Gastrocnemius medialis (tissue), 4 donors: Measurements from ENCODE around the gene LENEP. TPM values are rescaled to one million over a fixed set of nuclear protein-coding genes. Genes with fewer than 3 reads are reported as not detected.
"Not testable (repeated sequence)": the region's sequence is repeated elsewhere in the genome, so short reads cannot be mapped to it uniquely, and the experiment has no call there.

ENCODE experiments used
- ATAC-seq, 2 donors: fragments of 150-250 bp; one replicate each; pipeline ENCODE4 v1.9.1; 2016
- DNase-seq, 2 donors: peaks; one replicate each; pipeline ENCODE4 v3.0.0-alpha.2; 2019
- H3K27ac ChIP-seq, 4 donors: fragments of 200-600 bp; sonication (generic); 1 replicate in 1 of 4; 2 replicates in 3 of 4; pipeline ENCODE4 v1.5.1; 2016 to 2018; ENCODE audit warnings: mild to moderate bottlenecking in 2 of 4, moderate library complexity in 1 of 4
- H3K27me3 ChIP-seq, 3 donors: fragments of 200-600 bp; sonication (generic) in 2 of 3; 1 replicate in 1 of 3; 2 replicates in 2 of 3; pipeline versions ENCODE4 v1.5.1 to v1.6.0; 2016 to 2019; ENCODE audit warnings: mild to moderate bottlenecking in 1 of 3, moderate library complexity in 1 of 3
- H3K36me3 ChIP-seq, 2 donors: fragments of 200-600 bp; sonication (generic) in 1 of 2; one replicate each; pipeline ENCODE4 v1.5.1; 2017 to 2018
- H3K4me1 ChIP-seq, 2 donors: fragments of 200-600 bp; sonication (generic) in 1 of 2; one replicate each; pipeline ENCODE4 v1.5.1; 2016 to 2017; ENCODE audit warnings: mild to moderate bottlenecking in 2 of 2
- H3K4me3 ChIP-seq, 4 donors: fragments of 200-600 bp; sonication (generic) in 3 of 4; 1 replicate in 1 of 4; 2 replicates in 3 of 4; pipeline ENCODE4 v1.5.1; 2016 to 2019; ENCODE audit warnings: mild to moderate bottlenecking in 2 of 4
- H3K9me3 ChIP-seq, 3 donors: fragments of 200-600 bp; sonication (generic) in 2 of 3; 1 replicate in 1 of 3; 2 replicates in 2 of 3; pipeline ENCODE4 v1.5.1; 2016 to 2019
- CTCF ChIP-seq, 5 experiments: fragments of 450-650 bp in 3 of 5; fragments of 200-600 bp in 2 of 5; sonication (generic) in 2 of 5; IDR thresholded peaks in 4 of 5; conservative IDR thresholded peaks in 1 of 5; 1 replicate in 4 of 5; 2 replicates in 1 of 5; pipeline ENCODE4 v1.5.1; 2016 to 2019; ENCODE audit warnings: antibody characterized with exemption in 5 of 5, mild to moderate bottlenecking in 3 of 5, moderate library complexity in 3 of 5
- POLR2A ChIP-seq, 2 donors: fragments of 450-650 bp; IDR thresholded peaks; one replicate each; pipeline ENCODE4 v1.6.1; 2017; ENCODE audit warnings: antibody characterized with exemption in 2 of 2, mild to moderate bottlenecking in 2 of 2, moderate library complexity in 2 of 2
- in situ Hi-C, 4 donors: fragments of 200-750 bp; cut with MboI; loops; one replicate each; pipeline versions ENCODE4 v1.15.0 to v1.8.0; 2017; ENCODE audit warnings: low sequenced_read_pairs in 4 of 4
- intact Hi-C: fragments of 100-400 bp; cut with DNase I; formaldehyde crosslinking; loops from one replicate; pipeline ENCODE4 v1.15.1; 2023; ENCODE audit warnings: low total_unique reads
- total RNA-seq, 4 donors: library from RNA; depleted of rRNA; stranded (reverse); fragments of >200 nt; gene quantifications; one replicate each; pipeline versions ENCODE4 v1.1.0 to v1.2.3, GENCODE V29; 2016

LENEP gene
- total RNA-seq, 4 donors from 2014 or later, result not detected

GRCh38 chr1:154994269-154994587, 842 bp downstream of the LENEP start:
- Histone ChIP-seq H3K27ac (no peak overlapping the region), H3K27me3 (no peaks in the 10 kb centered on the region), H3K9me3 (no peaks in the 10 kb centered on the region), H3K4me3 (no peak overlapping the region), H3K4me1 (peaks cover 5 to 11% of the 10 kb centered on the region in 2 donors), H3K36me3 (peaks cover 0 to 14% of the 10 kb centered on the region in 2 donors)
- DNase-seq (no peak), ATAC-seq (no peak)
- intact Hi-C loops (no loop called here), in situ Hi-C loops (no loop called here)
- no peak for TF ChIP-seq POLR2A (IDR thresholded peaks at IDR 0.05)
- no peak for TF ChIP-seq CTCF (IDR thresholded peaks at IDR 0.05 in 4 of 5, conservative IDR thresholded peaks at IDR 0.05 in 1 of 5)

- DNase-seq (no peak), ATAC-seq (no peak)
- in situ Hi-C loops (no loop called here), intact Hi-C loops (no loop called here)
- H3K4me1 ChIP-seq, result peaks cover 7 to 15% of the 10 kb centered on the region in 2 donors
- no peak overlapping the region for H3K27ac ChIP-seq
- H3K4me3 ChIP-seq, result no peak overlapping the region
- TF ChIP-seq CTCF (IDR thresholded peaks at IDR 0.05 in 4 of 5, conservative IDR thresholded peaks at IDR 0.05 in 1 of 5) (no peak), POLR2A (IDR thresholded peaks at IDR 0.05) (no peak)
- peaks cover 0 to 10% of the 10 kb centered on the region in 2 donors for H3K36me3 ChIP-seq
- H3K27me3 ChIP-seq, result no peaks in the 10 kb centered on the region
- H3K9me3 ChIP-seq, result no peaks in the 10 kb centered on the region
These were observed 1.2 kb downstream of the LENEP start for GRCh38 chr1:154994591-154994990.

- H3K36me3 ChIP-seq, H3K27me3 ChIP-seq, H3K27ac ChIP-seq, intact Hi-C loops, H3K9me3 ChIP-seq, H3K4me3 ChIP-seq, DNase-seq: not testable (repeated sequence)
- peak in 3 of 5 experiments; percentile 24 to 47 (median 32) for TF ChIP-seq CTCF (IDR thresholded peaks at IDR 0.05 in 4 of 5, conservative IDR thresholded peaks at IDR 0.05 in 1 of 5)
- in situ Hi-C loops, result loop anchor here in 1 of 4 donors (5.0 kb wide), 1 partner anchor 33 kb away; the partner anchor contains the start of gene PYGO2
- ATAC-seq, result peak in 1 of 2 donors; percentile 21
- H3K4me1 ChIP-seq, result peaks cover 13 to 23% of the 10 kb centered on the region in 2 donors
These were observed 2.1 kb downstream of the LENEP start for GRCh38 chr1:154995301-154995983.

- intact Hi-C loops, result no loop called here
These were observed 3.7 kb downstream of the LENEP start for GRCh38 chr1:154996966-154997701.

More at GRCh38 chr1:154996966-154997701, 3.7 kb downstream of the LENEP start:
- no peak for ATAC-seq
- no peak overlapping the region for H3K27ac ChIP-seq
- peak in 1 of 2 donors; percentile 15 for DNase-seq
- H3K4me1 ChIP-seq, result peaks cover 13 to 23% of the 10 kb centered on the region in 2 donors
- no peaks in the 10 kb centered on the region for H3K9me3 ChIP-seq
- TF ChIP-seq CTCF (IDR thresholded peaks at IDR 0.05 in 4 of 5, conservative IDR thresholded peaks at IDR 0.05 in 1 of 5) (no peak), POLR2A (IDR thresholded peaks at IDR 0.05) (no peak)
- H3K27me3 ChIP-seq, result no peaks in the 10 kb centered on the region
- no peaks in the 10 kb centered on the region for H3K36me3 ChIP-seq
- H3K4me3 ChIP-seq, result no peak overlapping the region
- in situ Hi-C loops, result loop anchor here in 1 of 4 donors (5.0 kb wide), 1 partner anchor 35 kb away; the partner anchor contains the start of gene PYGO2
